Left lung (tissue), 10 donors: ENCODE results near the gene ATP6V1B1. TPM values are rescaled to one million over a fixed set of nuclear protein-coding genes. Genes with fewer than 3 reads are reported as not detected.

Experiments used
- ATAC-seq: fragments of 200-7000 bp; cut with Tn5 transposase; one replicate; pipeline ENCODE4 v1.9.1; 2020; ENCODE audit warnings: moderate library complexity
- DNase-seq, 4 donors: peaks; one replicate each; pipeline ENCODE4 v3.0.0-alpha.2; 2013 to 2020
- H3K27ac ChIP-seq, 2 donors: fragments of 200-600 bp; sonication (generic) in 1 of 2; one replicate each; pipeline versions ENCODE4 v1.5.0 to v1.8.0; 2020 to 2021
- H3K27me3 ChIP-seq, 2 donors: fragments of 200-600 bp; sonication (generic) in 1 of 2; one replicate each; pipeline versions ENCODE4 v1.5.0 to v1.8.0; 2020 to 2021
- H3K36me3 ChIP-seq, 2 donors: fragments of 200-600 bp; sonication (generic) in 1 of 2; one replicate each; pipeline versions ENCODE4 v1.5.0 to v1.8.0; 2020 to 2021
- H3K4me1 ChIP-seq, 2 donors: fragments of 200-600 bp; one replicate each; pipeline ENCODE4 v1.8.0; 2021
- H3K4me3 ChIP-seq, 2 donors: fragments of 200-600 bp; sonication (generic) in 1 of 2; one replicate each; pipeline versions ENCODE4 v1.5.0 to v1.8.0; 2020 to 2021; ENCODE audit warnings: mild to moderate bottlenecking in 1 of 2
- H3K9me3 ChIP-seq, 2 donors: fragments of 200-600 bp; sonication (generic) in 1 of 2; one replicate each; pipeline versions ENCODE4 v1.5.0 to v1.8.0; 2020 to 2021
- CTCF ChIP-seq, 2 donors: fragments of 200-600 bp; sonication (generic) in 1 of 2; IDR thresholded peaks; one replicate each; pipeline versions ENCODE4 v1.5.0 to v1.8.0; 2021; ENCODE audit warnings: antibody characterized with exemption in 2 of 2
- intact Hi-C, 2 donors: fragments of 100-400 bp; cut with DNase I; formaldehyde crosslinking; loops; one replicate each; pipeline versions ENCODE4 v1.11.2 to v1.14.2; 2022
- polyA plus RNA-seq, 6 donors: library from polyadenylated mRNA; unstranded; fragments of 120-200 nt; gene quantifications; one replicate each; pipeline ENCODE4 v1.2.1, GENCODE V29; 2013; ENCODE audit not compliant: insufficient read length in 6 of 6
- total RNA-seq, 2 donors: library from RNA; stranded (reverse); fragmentation: NEBNext Ultra II Directional; extraction: Animal tissue kit (Norgen Biotek cat#: 25700); gene quantifications; one replicate each; pipeline ENCODE4 v1.2.1, GENCODE V29; 2021
- donor health status: DM: no; HTN: yes; CAD: no.
- donor health status: DM: no; HTN: no; CAD: no.

Gene ATP6V1B1
- total and polyA plus RNA-seq, 8 donors: 0.76 to 5.5 (median 4.7) TPM

- H3K9me3 ChIP-seq: no peaks in the 10 kb centered on the region
- H3K4me3 ChIP-seq: no peak overlapping the region
- no peak for ATAC-seq
- H3K4me1 ChIP-seq: peaks cover 2 to 28% of the 10 kb centered on the region in 2 donors
- H3K27me3 ChIP-seq: no peaks in the 10 kb centered on the region
- no peak for TF ChIP-seq CTCF (IDR thresholded peaks at IDR 0.05)
- DNase-seq: no peak
- H3K36me3 ChIP-seq: peaks cover 0 to 67% of the 10 kb centered on the region in 2 donors
- intact Hi-C loops: no loop called here
- H3K27ac ChIP-seq: no peak overlapping the region
Measured at GRCh38 chr2:70988151-70988550, 52.5 kb downstream of the ATP6V1B1 start.

DNA sequence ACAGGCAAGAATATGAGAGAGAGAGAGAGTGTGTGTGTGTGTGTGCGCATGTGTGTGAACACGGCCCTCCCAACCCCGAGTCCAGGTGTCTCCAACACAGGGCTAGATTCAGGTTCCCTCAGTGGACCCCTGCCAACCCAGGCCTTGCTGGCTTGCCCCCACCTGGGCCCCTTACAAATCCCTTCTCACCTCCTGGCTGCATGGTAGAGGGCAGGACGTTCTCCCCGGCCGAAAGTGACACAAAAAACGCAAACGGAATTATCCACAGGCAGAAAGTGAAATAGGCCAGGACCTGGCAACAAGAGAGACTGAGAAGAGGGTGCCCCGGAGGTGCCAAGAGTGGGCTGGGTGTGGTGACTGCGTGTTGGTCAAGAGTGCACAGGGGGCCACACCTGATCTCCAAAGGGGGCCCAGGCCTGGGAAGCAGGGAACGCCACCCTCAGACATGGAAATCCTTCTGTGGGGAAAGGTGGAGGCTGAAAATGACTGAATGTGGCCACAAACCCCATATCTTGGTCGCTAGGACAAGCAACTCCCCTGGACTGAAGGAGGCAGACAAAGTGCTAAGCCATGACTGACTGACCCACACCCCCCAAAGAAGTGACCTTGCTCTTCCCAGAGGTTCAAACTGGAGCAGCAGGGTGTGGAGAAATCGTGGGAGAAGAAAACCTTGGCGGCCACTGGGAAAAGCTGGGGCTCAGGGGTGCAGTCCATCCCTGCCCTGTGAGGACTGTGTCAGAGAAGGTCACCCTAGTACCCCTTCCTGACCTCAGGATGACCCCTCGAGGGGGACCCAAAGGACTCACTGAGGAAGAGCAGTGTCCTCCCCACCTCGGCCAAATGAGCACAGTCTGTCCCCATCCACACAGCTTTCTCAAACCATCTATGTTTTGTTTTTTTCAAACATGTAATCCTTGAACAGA is 53.3 kb downstream of the ATP6V1B1 start:
- no peak overlapping the region for H3K4me3 ChIP-seq
- DNase-seq: no peak
- peaks cover 9 to 37% of the 10 kb centered on the region in 2 donors for H3K4me1 ChIP-seq
- ATAC-seq: no peak
- peaks cover 0 to 67% of the 10 kb centered on the region in 2 donors for H3K36me3 ChIP-seq
- H3K9me3 ChIP-seq: no peaks in the 10 kb centered on the region
- no peak overlapping the region for H3K27ac ChIP-seq
- TF ChIP-seq CTCF (IDR thresholded peaks at IDR 0.05): no peak
- no peaks in the 10 kb centered on the region for H3K27me3 ChIP-seq
- intact Hi-C loops: no loop called here

DNA sequence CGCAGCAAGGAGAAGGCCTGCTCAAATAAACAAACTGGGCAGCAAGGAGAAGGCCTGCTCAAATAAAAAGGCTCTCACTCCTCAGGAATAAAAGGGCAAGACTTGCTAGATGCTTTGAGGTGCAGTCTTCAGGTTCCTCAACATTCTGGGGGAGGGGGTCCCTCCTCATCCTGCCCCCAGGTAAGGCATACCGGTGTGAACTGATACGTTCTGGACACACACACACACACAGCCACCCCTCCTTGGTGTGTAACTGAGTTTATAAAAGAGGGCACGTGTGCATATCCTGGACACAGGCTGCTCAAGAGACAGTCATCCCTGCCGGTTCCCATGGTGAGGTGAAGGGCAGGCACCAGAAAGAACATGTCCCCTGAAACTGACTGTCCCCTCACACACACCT is 54.5 kb downstream of the ATP6V1B1 start:
- no peak overlapping the region for H3K4me3 ChIP-seq
- no peak overlapping the region for H3K27ac ChIP-seq
- H3K36me3 ChIP-seq: peaks cover 0 to 67% of the 10 kb centered on the region in 2 donors
- H3K4me1 ChIP-seq: peaks cover 9 to 30% of the 10 kb centered on the region in 2 donors
- TF ChIP-seq CTCF (IDR thresholded peaks at IDR 0.05): no peak
- no peaks in the 10 kb centered on the region for H3K9me3 ChIP-seq
- DNase-seq (no peak), ATAC-seq (no peak)
- no peaks in the 10 kb centered on the region for H3K27me3 ChIP-seq
- intact Hi-C loops: no loop called here

DNA sequence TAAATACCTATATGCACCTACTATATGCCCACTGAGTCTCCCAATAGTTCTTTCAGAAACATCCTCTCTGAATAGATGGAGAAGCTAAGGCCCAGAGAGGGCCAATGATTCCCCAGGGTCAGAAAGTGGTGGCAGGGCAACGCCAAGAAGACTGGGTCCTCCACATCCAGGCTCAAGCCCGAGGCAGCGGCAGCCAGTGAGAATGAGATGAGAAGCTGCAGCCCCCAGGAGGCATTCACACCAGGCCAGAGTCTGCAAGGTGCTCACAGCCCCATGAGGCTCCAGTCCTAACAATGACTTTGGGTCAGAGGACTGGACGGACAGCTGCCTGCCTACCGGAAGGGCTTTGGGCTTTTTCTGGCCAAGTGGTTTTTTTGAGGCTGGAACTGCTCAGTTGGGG is 55.4 kb downstream of the ATP6V1B1 start:
- ATAC-seq: no peak
- intact Hi-C loops: no loop called here

More for the DNA sequence above, 55.4 kb downstream of the ATP6V1B1 start:
- no peak for DNase-seq
- TF ChIP-seq CTCF (IDR thresholded peaks at IDR 0.05): no peak
- Histone ChIP-seq H3K36me3 (peaks cover 0 to 60% of the 10 kb centered on the region in 2 donors), H3K4me1 (peaks cover 9 to 29% of the 10 kb centered on the region in 2 donors), H3K4me3 (no peak overlapping the region), H3K27ac (no peak overlapping the region), H3K9me3 (no peaks in the 10 kb centered on the region), H3K27me3 (no peaks in the 10 kb centered on the region)
